ENCODE results near the gene TMEM121.
"Not testable (repeated sequence)": the region's sequence is repeated elsewhere in the genome, so short reads cannot be mapped to it uniquely, and the experiment has no call there.

TMEM121 gene

GRCh38 chr14:105547741-105548169 is 21.4 kb downstream of the TMEM121 start:
- no peak overlapping the region for H3K4me3 Mint-ChIP-seq
- no peak for DNase-seq
- no peak overlapping the region for H3K27ac Mint-ChIP-seq
- no peaks in the 10 kb centered on the region for H3K4me1 Mint-ChIP-seq
- H3K27me3 Mint-ChIP-seq (ENCODE audit: low read depth, poor library complexity): no peaks in the 10 kb centered on the region
- no peaks in the 10 kb centered on the region for H3K36me3 Mint-ChIP-seq (ENCODE audit: low read depth)
- H3K9me3 Mint-ChIP-seq: peaks cover 55% of the 10 kb centered on the region
- no peak for TF ChIP-seq CTCF (IDR thresholded peaks at IDR 0.05)

- Mint-ChIP-seq H3K9me3 (peaks cover 52% of the 10 kb centered on the region), H3K4me3 (no peak overlapping the region), H3K36me3 (ENCODE audit: low read depth) (no peaks in the 10 kb centered on the region), H3K27ac (no peak overlapping the region), H3K4me1 (no peaks in the 10 kb centered on the region), H3K27me3 (ENCODE audit: low read depth, poor library complexity) (no peaks in the 10 kb centered on the region)
- DNase-seq: no peak
- no peak for TF ChIP-seq CTCF (IDR thresholded peaks at IDR 0.05)
These were observed 23.1 kb downstream of the TMEM121 start for GRCh38 chr14:105549481-105549880.

DNA sequence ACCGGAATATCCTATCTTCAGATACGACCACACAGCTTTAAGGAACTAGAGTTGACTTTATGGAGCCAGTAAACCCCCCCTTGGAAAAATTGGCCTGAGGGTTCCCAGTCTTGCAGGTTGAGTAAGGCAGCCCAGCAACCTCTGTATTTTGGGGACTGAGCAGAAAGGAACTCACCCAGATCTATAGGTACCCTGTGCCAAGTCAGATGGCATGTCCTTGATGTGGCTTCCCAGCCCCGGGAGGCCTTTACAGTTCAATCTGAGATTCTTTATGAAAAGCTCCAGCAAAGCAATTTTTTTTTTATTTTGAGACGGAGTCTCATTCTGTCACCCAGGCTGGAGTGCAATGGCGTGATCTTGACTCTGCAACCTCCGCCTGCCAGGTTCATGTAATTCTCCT is 27.6 kb downstream of the TMEM121 start:
- H3K36me3 Mint-ChIP-seq (ENCODE audit: low read depth): no peaks in the 10 kb centered on the region
- H3K4me1 Mint-ChIP-seq: no peaks in the 10 kb centered on the region
- no peak for TF ChIP-seq CTCF (IDR thresholded peaks at IDR 0.05)
- H3K9me3 Mint-ChIP-seq: peaks cover 68% of the 10 kb centered on the region
- H3K27me3 Mint-ChIP-seq (ENCODE audit: low read depth, poor library complexity): peaks cover 10% of the 10 kb centered on the region
- no peak overlapping the region for H3K4me3 Mint-ChIP-seq
- no peak overlapping the region for H3K27ac Mint-ChIP-seq
- DNase-seq: no peak

DNA sequence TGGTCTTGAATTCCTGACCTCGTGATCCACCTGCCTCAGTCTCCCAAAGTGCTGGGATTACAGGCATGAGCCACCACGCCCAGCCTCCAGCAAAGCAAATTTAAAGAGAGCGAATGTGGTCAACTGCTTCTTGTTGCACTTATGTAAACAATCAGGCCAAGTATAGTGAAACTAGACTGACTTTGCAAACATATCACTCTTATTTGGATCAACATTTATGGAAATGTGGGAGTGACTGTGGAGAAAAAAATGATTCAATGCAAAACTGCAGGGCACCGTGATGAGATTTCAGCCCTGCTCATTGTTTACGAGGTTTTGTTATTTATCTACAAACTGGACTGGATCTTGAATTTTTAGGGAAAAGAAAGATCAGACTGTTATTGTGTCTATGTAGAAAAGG is 28.1 kb downstream of the TMEM121 start:
- Mint-ChIP-seq H3K4me3 (no peak overlapping the region), H3K9me3 (peaks cover 63% of the 10 kb centered on the region), H3K27ac (no peak overlapping the region), H3K4me1 (no peaks in the 10 kb centered on the region), H3K36me3 (ENCODE audit: low read depth) (no peaks in the 10 kb centered on the region), H3K27me3 (ENCODE audit: low read depth, poor library complexity) (peaks cover 10% of the 10 kb centered on the region)
- no peak for DNase-seq
- no peak for TF ChIP-seq CTCF (IDR thresholded peaks at IDR 0.05)

DNA sequence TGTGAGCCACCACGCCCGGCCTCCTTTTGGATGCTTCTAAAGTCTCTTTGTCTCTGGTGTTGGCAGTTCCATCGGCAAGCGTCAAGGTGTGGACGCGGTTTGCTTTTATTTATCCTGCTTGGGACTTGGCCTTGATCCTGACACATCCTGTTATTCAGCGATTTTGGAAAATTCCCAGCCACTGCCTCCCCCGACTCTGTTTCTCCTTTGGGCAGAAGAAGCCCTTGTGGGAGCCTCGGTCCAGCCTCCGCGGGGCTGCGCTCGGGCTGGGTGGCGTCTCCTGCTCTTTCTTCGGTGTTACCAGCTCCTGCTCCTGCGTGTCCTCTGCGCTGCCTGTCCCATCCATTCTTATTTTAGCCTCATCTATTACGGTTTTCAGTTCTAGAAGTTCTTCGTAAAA is 31.3 kb downstream of the TMEM121 start:
- not testable (repeated sequence) for H3K4me1 Mint-ChIP-seq; H3K27ac Mint-ChIP-seq; H3K4me3 Mint-ChIP-seq; H3K36me3 Mint-ChIP-seq (ENCODE audit: low read depth); DNase-seq
- H3K9me3 Mint-ChIP-seq: peaks cover 50% of the 10 kb centered on the region
- peaks cover 10% of the 10 kb centered on the region for H3K27me3 Mint-ChIP-seq (ENCODE audit: low read depth, poor library complexity)

DNA sequence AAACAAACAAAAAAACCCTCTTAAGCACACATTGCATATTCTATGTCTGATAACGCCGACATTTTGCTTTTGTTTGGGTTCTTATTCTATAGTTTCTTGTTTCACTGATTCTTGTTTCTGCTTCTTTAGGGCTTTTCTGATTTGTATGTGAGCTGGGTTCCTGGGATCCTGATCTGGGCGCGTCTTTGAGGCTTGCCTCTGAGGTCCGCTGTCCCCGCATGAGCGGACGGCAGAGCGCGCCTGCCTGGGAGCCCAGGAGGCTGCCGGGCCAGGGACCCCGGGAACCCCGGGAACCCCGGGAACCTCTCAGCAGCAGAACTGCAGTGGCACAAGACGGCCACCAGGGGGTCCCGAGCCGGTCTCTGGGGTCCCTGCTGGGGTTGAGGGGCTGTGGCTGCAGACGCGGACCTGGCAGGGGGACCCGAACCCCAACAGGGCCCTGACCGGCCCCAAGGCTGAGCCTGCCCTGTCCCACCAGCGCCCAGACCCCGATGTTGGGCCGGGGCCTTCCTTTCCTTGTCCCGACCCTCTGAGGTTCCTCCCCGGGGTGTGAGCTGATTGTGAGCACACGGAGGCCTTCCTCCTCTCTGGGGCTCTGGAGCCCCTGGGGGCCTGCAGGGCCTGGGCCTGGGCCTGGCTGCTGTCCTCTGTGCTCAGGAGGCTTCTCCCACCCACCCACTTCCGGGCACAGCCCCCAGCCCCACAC is 32.2 kb downstream of the TMEM121 start:
- not testable (repeated sequence) for DNase-seq; H3K27ac Mint-ChIP-seq; H3K4me3 Mint-ChIP-seq; H3K36me3 Mint-ChIP-seq (ENCODE audit: low read depth); H3K4me1 Mint-ChIP-seq
- Mint-ChIP-seq H3K27me3 (ENCODE audit: low read depth, poor library complexity) (peaks cover 10% of the 10 kb centered on the region), H3K9me3 (peaks cover 54% of the 10 kb centered on the region)

DNA sequence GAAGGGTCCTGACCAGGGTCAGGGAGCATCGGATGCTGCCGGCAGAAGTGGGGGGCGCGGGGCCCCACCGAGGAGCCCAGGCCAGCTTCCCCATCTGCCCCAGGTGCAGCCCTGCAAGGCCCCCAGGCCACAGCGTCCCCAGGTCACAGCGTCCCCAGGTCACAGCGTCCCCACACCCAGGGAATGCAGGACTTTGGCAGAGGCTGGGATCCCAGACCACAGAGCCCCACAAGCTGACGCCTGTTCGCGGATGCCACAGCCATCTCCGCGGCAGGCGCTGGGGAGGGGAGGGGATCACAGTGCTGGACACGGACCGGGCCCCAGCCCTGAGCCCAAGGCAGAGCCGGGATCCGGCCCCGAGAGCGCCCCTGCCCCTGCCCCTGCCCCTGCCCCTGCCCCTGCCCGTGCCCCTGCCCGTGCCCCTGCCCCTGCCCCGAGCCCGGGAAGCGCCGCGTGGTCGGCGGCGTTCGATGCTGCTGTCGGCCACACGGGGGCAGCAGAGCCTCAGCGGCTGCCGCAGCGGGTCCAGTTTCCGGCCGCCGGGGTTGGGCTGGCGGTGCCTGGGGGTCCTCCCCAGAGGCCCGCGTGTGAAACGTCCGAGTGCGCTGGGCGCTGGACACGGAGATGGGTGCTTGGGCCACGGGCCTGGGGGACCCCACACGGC is 33.1 kb downstream of the TMEM121 start:
- H3K27ac Mint-ChIP-seq; DNase-seq; H3K4me1 Mint-ChIP-seq; H3K36me3 Mint-ChIP-seq (ENCODE audit: low read depth); H3K4me3 Mint-ChIP-seq: not testable (repeated sequence)
- Mint-ChIP-seq H3K9me3 (peaks cover 47% of the 10 kb centered on the region), H3K27me3 (ENCODE audit: low read depth, poor library complexity) (peaks cover 10% of the 10 kb centered on the region)

DNA sequence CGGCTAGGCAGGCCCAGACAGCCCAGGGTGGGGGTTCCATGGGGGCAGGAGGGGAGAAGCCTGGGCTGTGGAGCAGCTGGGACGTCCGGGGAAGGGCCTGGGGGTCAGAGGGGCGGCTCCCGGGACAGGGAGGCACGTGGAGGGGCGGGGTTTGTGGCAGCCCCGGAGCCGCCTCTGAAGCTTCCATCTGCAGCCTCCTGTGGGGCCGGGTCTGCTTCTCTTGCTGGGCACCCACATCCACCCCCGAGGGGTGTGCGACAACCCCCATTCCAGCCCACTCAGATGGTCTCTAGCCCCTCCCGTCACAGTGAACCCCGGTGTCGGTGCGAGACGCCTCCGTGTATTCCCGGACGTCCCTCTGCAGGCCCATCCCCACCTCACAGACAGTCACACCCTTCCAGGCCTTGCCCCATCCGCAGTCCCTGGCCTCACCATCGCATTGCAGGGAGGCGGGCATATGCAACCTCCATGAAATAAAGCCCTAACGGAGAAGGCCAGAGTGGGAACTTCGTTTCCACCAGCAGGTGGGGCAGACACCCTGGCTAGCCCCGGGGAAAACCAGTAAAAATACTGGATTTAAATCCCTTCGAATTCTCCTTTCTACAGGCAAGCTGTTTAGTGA is 33.8 kb downstream of the TMEM121 start:
- DNase-seq; H3K4me3 Mint-ChIP-seq; H3K27me3 Mint-ChIP-seq (ENCODE audit: low read depth, poor library complexity); H3K4me1 Mint-ChIP-seq; H3K36me3 Mint-ChIP-seq (ENCODE audit: low read depth); H3K27ac Mint-ChIP-seq: not testable (repeated sequence)
- peaks cover 46% of the 10 kb centered on the region for H3K9me3 Mint-ChIP-seq

- not testable (repeated sequence) for H3K27me3 Mint-ChIP-seq (ENCODE audit: low read depth, poor library complexity); H3K27ac Mint-ChIP-seq; H3K4me1 Mint-ChIP-seq; H3K4me3 Mint-ChIP-seq; DNase-seq; H3K36me3 Mint-ChIP-seq (ENCODE audit: low read depth)
- H3K9me3 Mint-ChIP-seq: peaks cover 39% of the 10 kb centered on the region
These were observed 35.0 kb downstream of the TMEM121 start for GRCh38 chr14:105561345-105561744.

Data from nephron progenitor cell (in vitro differentiated cells).